AG09319 (cell line): ENCODE results near the gene OR10V1.

Source experiments
- DNase-seq: peaks from one replicate; pipeline ENCODE4 v3.0.0-alpha.2; 2010; ENCODE audit warnings: low read depth; ENCODE audit errors: extremely low read depth
- CTCF ChIP-seq: IDR thresholded peaks from 2 replicates; pipeline ENCODE4 v1.5.1; 2011; ENCODE audit warnings: low read depth, mild to moderate bottlenecking, inconsistent platforms, low read length, moderate library complexity

The OR10V1 gene

DNA sequence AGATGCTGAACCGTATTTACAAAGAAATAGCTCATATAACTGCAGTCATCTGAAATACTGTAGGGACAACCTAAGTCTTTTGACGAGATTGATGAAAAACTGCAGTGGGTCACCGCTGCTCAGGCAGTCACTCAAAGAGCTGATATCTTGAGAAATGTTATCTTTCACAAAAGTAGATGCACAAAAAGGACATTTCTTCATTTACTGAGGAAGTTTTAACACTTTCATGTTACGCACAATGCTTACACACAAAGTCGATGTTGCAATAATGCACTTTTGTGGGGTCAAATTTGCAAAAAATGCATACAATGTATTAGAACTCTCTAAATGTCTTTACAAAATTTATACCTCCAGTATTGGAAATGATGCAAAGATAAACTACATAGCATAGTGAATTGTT lies 16.2 kb upstream of the OR10V1 start:
- no peak for DNase-seq
- no peak for TF ChIP-seq CTCF

DNA sequence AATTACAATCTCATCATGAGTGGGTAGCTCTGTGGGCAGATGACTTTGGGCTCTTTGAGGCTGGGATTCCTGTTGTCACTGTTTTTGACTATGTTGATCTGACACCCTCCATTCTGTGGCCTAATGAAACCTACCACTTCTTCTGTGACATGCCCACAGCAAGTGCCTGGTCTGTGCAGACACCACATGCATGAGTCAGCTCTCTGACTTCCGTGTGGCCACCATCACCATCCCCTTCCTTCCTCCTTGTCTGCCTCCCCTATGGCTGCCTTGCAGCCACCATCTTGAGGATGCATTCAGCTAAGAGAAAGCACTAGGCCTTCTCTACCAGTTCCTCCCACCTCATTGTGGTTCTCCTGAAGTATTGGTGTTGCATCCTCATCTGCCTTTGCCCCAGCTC lies 15.3 kb upstream of the OR10V1 start:
- no peak for DNase-seq
- TF ChIP-seq CTCF: no peak

GRCh38 chr11:59728154-59728553 lies 14.5 kb upstream of the OR10V1 start:
- no peak for DNase-seq
- TF ChIP-seq CTCF: no peak

- DNase-seq: no peak
- no peak for TF ChIP-seq CTCF
Observed at GRCh38 chr11:59727426-59727825, 13.8 kb upstream of the OR10V1 start.

GRCh38 chr11:59724066-59724465 lies 10.4 kb upstream of the OR10V1 start:
- TF ChIP-seq CTCF: no peak
- no peak for DNase-seq

DNA sequence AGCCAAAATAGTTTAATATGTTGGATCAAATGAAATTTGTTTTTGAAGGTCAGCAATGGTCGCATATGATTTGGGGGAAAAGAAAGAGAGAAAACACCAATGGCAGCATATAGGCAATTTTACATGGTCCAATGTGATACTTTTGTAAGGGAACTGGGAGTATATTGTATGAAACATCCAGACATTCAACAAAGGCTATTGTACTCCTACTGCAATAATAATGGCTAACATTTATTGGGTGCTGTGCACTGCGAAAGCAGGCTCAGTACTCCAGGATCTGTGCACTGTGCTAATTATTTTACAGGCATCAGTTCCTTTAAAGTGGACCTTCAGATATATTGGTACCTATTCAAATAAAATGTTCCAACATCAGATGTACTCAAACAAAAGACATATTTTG lies 5.9 kb upstream of the OR10V1 start:
- TF ChIP-seq CTCF: no peak
- no peak for DNase-seq

GRCh38 chr11:59716051-59716450 lies 2.4 kb upstream of the OR10V1 start:
- no peak for TF ChIP-seq CTCF
- no peak for DNase-seq
